ENCODE measurements around the gene ITGAE.
A peak's percentile ranks its signal among the peaks of the same experiment; 100 is the strongest.
"Not testable (repeated sequence)": the region's sequence is repeated elsewhere in the genome, so short reads cannot be mapped to it uniquely, and the experiment has no call there.

ITGAE gene

GRCh38 chr17:3761918-3762380 lies 39.0 kb downstream of the ITGAE start:
- no peak for DNase-seq (ENCODE audit: low read depth, low spot score)

- DNase-seq (ENCODE audit: low read depth, low spot score) = no peak
Measured at GRCh38 chr17:3761036-3761917, 39.7 kb downstream of the ITGAE start.

- no peak for DNase-seq (ENCODE audit: low read depth, low spot score)
Measured at GRCh38 chr17:3759597-3760216, 41.3 kb downstream of the ITGAE start.

GRCh38 chr17:3755335-3756030 lies 45.5 kb downstream of the ITGAE start:
- no peak for DNase-seq (ENCODE audit: low read depth, low spot score)

- peak; percentile 33 for DNase-seq (ENCODE audit: low read depth, low spot score)
Measured at GRCh38 chr17:3754458-3755334, 46.3 kb downstream of the ITGAE start.

GRCh38 chr17:3754066-3754457 lies 46.9 kb downstream of the ITGAE start:
- DNase-seq (ENCODE audit: low read depth, low spot score) = no peak

GRCh38 chr17:3753624-3754023 lies 47.4 kb downstream of the ITGAE start:
- DNase-seq (ENCODE audit: low read depth, low spot score) = no peak

GRCh38 chr17:3751836-3752235 lies 49.2 kb downstream of the ITGAE start:
- no peak for DNase-seq (ENCODE audit: low read depth, low spot score)

GRCh38 chr17:3750926-3751325 lies 50.1 kb downstream of the ITGAE start:
- no peak for DNase-seq (ENCODE audit: low read depth, low spot score)

GRCh38 chr17:3750296-3750695 lies 50.7 kb downstream of the ITGAE start:
- DNase-seq (ENCODE audit: low read depth, low spot score) = no peak

- DNase-seq (ENCODE audit: low read depth, low spot score) = no peak
Measured at GRCh38 chr17:3748576-3748975, 52.4 kb downstream of the ITGAE start.

- no peak for DNase-seq (ENCODE audit: low read depth, low spot score)
Measured at GRCh38 chr17:3747805-3748204, 53.2 kb downstream of the ITGAE start.

- DNase-seq (ENCODE audit: low read depth, low spot score) = no peak
Measured at GRCh38 chr17:3745071-3745470, 55.9 kb downstream of the ITGAE start.

GRCh38 chr17:3744014-3744413 lies 57.0 kb downstream of the ITGAE start:
- no peak for DNase-seq (ENCODE audit: low read depth, low spot score)

- no peak for DNase-seq (ENCODE audit: low read depth, low spot score)
Measured at GRCh38 chr17:3740611-3741073, 60.3 kb downstream of the ITGAE start.

GRCh38 chr17:3739422-3740124 lies 61.4 kb downstream of the ITGAE start:
- DNase-seq (ENCODE audit: low read depth, low spot score) = no peak

- DNase-seq (ENCODE audit: low read depth, low spot score) = peak; percentile 61
Measured at GRCh38 chr17:3738562-3739295, 62.3 kb downstream of the ITGAE start.

GRCh38 chr17:3735515-3735914 lies 65.5 kb downstream of the ITGAE start:
- no peak for DNase-seq (ENCODE audit: low read depth, low spot score)

GRCh38 chr17:3734911-3735276 lies 66.1 kb downstream of the ITGAE start:
- not testable (repeated sequence) for DNase-seq (ENCODE audit: low read depth, low spot score)

GRCh38 chr17:3732210-3732621 lies 68.8 kb downstream of the ITGAE start:
- peak; percentile 18 for DNase-seq (ENCODE audit: low read depth, low spot score)
